HFFc6 (cell line): ENCODE data around the gene BACH2. TPM values are rescaled to one million over a fixed set of nuclear protein-coding genes. Genes with fewer than 3 reads are reported as not detected.

Experiments used
- DNase-seq: peaks from one replicate; pipeline ENCODE4 v3.0.0-alpha.2; 2018
- H3K27ac Mint-ChIP-seq: 2 replicates; pipeline ENCODE4 v1.8.0; 2020; ENCODE audit warnings: mild to moderate bottlenecking, mixed read lengths
- H3K27me3 Mint-ChIP-seq: 2 replicates; pipeline ENCODE4 v1.8.0; 2021; ENCODE audit warnings: mild to moderate bottlenecking, moderate library complexity, mixed read lengths; ENCODE audit not compliant: insufficient read depth
- H3K36me3 Mint-ChIP-seq: 2 replicates; pipeline ENCODE4 v1.8.0; 2021; ENCODE audit warnings: low read depth, mixed read lengths
- H3K4me1 Mint-ChIP-seq: 2 replicates; pipeline ENCODE4 v1.8.0; 2020; ENCODE audit warnings: low read depth, mixed read lengths
- H3K4me3 Mint-ChIP-seq: 2 replicates; pipeline ENCODE4 v1.8.0; 2020; ENCODE audit warnings: mild to moderate bottlenecking, moderate library complexity, mixed read lengths
- H3K9me3 Mint-ChIP-seq: 2 replicates; pipeline ENCODE4 v1.8.0; 2020; ENCODE audit warnings: mild to moderate bottlenecking, mixed read lengths
- CTCF ChIP-seq: fragments of 200-600 bp; sonication (generic); IDR thresholded peaks from 2 replicates; pipeline ENCODE4 v1.5.0; 2021; ENCODE audit warnings: antibody characterized with exemption, mild to moderate bottlenecking
- total RNA-seq, 6 experiments: library from RNA; stranded (reverse); fragmentation: NEBNext Ultra II Directional; extraction: Animal tissue kit (Norgen Biotek cat#: 25700); gene quantifications; 2 replicates in 1 of 6; 3 replicates in 5 of 6; pipeline ENCODE4 v1.2.3, GENCODE V29; 2021

Gene BACH2
- total RNA-seq, 6 experiments from 2014 or later, result not detected

DNA sequence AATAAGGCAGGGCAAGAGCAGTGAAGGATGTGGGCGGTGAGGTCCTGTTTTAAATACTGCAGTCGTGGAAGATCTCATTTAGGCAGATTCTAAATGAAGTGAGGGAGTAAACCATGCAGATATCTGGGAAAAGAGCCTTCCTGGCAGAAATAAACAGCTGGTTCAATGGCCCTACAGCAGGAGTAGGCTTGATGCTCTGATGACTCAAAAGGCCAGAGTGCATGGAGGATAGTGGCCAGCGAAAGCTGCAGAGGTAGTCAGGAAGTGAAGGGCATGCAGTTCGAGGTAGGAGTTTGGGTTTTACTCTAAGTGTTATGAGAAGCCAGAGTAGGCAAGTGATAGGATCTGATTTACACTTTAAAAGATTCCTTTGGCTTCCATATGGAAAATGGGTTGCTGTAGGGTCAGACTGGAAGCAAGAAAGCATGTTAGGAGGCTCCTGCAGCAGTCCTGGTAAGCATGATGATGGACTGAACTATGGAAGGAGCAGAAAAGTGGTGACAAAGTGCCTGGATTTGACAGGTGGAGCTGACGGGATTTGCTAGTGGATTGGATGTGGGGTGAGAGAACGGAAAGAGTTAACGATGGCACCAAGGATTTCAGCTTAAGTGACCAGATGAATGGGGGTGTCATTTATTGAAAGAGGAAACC lies 252.3 kb downstream of the BACH2 start:
- Mint-ChIP-seq H3K4me3 (no peak overlapping the region), H3K9me3 (no peaks in the 10 kb centered on the region; the same call in 1 of the 2 replicates), H3K27ac (no peak overlapping the region), H3K36me3 (no peaks in the 10 kb centered on the region), H3K4me1 (no peaks in the 10 kb centered on the region; the same call in 1 of the 2 replicates), H3K27me3 (no peaks in the 10 kb centered on the region)
- TF ChIP-seq CTCF, result no peak
- no peak for DNase-seq

DNA sequence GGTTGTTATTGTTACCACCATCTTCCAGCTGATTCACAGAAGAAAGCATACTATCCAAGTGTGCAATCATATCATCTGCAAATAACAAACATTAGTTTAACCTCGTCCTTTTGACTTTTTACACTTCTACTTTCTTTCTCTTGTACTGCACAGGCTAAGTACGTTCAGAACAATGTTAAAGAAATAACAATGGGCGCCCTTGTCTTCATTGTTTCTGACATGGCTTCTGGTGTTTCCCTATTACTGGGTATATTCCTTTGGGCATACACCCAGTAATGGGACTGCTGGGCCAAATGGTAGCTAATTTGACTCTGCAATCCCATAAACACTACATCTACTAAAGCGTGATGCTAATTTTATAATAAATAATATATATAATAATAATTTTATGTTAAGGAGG lies 255.7 kb downstream of the BACH2 start:
- Mint-ChIP-seq H3K4me3 (no peak overlapping the region), H3K4me1 (no peaks in the 10 kb centered on the region; the same call in 1 of the 2 replicates), H3K27ac (no peak overlapping the region), H3K36me3 (no peaks in the 10 kb centered on the region), H3K9me3 (no peaks in the 10 kb centered on the region; the same call in 1 of the 2 replicates), H3K27me3 (no peaks in the 10 kb centered on the region; the same call in 1 of the 2 replicates)
- TF ChIP-seq CTCF, result no peak
- DNase-seq, result no peak

DNA sequence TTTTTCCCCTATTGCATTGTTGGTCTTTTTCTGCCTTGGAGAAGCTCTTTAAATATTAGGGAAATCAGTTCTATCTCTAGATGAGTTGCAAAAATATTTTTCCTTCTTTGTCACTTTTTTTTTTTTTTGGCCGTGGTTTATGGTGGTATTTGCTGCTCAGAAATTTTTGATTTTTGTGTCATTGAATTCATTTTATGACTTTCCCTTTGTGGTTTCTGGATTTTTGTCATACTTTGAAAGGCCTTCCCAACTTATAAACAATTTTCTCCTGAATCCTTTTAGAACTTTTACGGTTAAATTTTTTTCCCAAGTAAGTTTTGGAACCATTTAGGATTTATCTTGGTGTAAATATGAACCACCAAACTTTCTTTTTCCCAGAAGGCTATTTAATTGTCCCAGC lies 256.7 kb downstream of the BACH2 start:
- Mint-ChIP-seq H3K4me3 (no peak overlapping the region), H3K36me3 (no peaks in the 10 kb centered on the region), H3K9me3 (no peaks in the 10 kb centered on the region; the same call in 1 of the 2 replicates), H3K4me1 (no peaks in the 10 kb centered on the region; the same call in 1 of the 2 replicates), H3K27ac (no peak overlapping the region), H3K27me3 (no peaks in the 10 kb centered on the region; the same call in 1 of the 2 replicates)
- no peak for TF ChIP-seq CTCF
- peak; percentile 5 for DNase-seq

DNA sequence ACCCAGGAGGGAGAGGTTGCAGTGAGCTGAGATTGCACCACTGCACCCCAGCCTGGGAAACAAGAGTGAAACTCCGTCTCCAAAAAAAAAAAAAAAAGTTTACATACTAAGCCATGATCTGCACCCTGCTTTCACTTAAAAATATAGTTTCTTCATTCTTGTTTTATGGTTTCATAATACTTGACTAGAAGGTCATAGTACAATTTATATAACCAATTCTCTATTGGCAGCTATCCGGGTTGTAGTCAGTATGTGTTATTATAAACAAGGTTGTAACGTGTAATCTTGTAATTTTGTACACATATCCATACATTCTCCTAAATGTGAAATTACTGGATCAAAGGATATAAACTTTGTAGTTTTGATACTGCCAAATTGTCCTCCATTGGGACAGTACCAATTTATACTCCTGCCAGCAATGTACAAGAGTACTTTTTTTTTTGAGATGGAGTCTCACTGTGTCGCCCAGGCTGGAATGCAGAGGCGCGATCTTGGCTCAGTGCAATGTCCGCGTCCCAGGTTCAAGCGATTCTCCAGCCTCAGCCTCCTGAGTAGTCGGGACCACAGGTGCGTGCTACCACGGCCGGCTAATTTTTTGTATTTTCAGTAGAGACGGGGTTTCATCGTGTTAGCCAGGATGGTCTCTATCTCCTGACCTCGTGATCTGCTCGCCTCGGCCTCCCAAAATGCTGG lies 257.5 kb downstream of the BACH2 start:
- no peaks in the 10 kb centered on the region; the same call in 1 of the 2 replicates for H3K9me3 Mint-ChIP-seq
- H3K27ac Mint-ChIP-seq, result no peak overlapping the region
- H3K36me3 Mint-ChIP-seq, result no peaks in the 10 kb centered on the region
- TF ChIP-seq CTCF, result no peak
- H3K4me3 Mint-ChIP-seq, result no peak overlapping the region
- no peaks in the 10 kb centered on the region; the same call in 1 of the 2 replicates for H3K27me3 Mint-ChIP-seq
- no peak for DNase-seq
- no peaks in the 10 kb centered on the region; the same call in 1 of the 2 replicates for H3K4me1 Mint-ChIP-seq

DNA sequence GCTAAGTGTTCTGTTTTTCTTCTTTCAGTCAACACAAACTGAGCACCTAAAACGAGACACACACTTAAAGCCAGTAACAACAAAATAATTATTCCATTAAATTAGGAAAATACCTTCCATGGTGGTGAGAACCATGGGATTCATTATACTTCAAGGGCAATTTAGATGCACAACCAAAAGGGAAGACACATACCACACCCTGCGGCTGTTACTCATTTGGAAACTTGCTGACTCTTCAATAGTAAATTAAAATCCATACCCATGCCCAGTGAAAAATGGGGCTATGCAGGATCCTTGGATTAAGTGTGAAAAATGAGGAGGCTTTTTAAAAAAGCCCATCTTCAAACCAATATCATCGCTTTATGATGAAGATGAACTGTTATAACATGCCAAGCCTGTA lies 259.7 kb downstream of the BACH2 start:
- Mint-ChIP-seq H3K36me3 (no peaks in the 10 kb centered on the region), H3K4me3 (no peak overlapping the region), H3K27me3 (no peaks in the 10 kb centered on the region; the same call in 1 of the 2 replicates), H3K27ac (no peak overlapping the region), H3K9me3 (no peaks in the 10 kb centered on the region; the same call in 1 of the 2 replicates), H3K4me1 (no peaks in the 10 kb centered on the region; the same call in 1 of the 2 replicates)
- no peak for DNase-seq
- no peak for TF ChIP-seq CTCF
